GM12872 (cell line): Measurements from ENCODE around the gene C1orf226.

Experiments
- CTCF ChIP-seq: IDR thresholded peaks from 3 replicates; pipeline ENCODE4 v1.5.1; 2011; ENCODE audit warnings: low read depth, mild to moderate bottlenecking, low read length, moderate library complexity; ENCODE audit not compliant: insufficient read depth

C1orf226 gene

GRCh38 chr1:162386292-162387225 lies 5.0 kb downstream of the C1orf226 start:
- TF ChIP-seq CTCF: no peak

DNA sequence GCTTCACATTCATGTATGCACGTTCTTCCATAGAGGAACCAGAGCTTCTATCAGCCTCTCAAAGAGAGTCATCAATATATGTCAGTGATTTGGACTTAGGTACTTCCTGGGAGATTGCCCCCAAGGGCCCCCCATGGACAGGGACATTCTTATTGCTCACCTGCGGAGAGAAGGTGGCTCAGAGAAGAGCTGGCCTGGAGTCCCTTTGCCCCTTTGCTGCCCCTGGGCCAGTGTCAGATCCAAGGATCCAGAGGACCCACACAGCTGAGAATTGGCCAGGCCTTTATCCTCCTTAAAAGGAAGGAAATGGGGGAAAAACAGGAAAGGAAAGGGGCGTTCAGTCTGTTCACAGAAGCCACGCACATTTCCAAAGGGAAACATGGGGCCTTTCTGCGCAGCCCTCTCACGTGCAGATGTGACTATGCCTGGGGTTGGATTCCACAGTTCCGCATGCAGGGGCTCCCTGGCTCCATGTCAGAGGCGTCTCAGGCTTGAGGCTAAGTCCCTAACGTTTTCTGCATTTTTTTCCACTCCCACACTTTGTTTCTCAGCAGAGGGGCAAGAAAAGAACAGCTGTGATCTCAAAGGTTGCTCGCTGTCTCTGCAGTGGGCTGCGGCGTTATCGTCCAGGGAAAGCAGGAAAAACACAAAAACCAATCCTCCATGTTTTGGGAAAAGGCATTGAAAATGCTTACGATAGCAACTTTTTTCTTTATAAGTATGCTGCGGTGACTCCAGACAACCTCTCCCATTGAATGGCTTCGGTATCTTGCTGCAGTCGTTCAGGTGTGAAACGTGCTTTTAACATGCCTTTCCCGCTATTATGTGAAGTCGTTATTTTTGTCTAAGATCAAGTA lies 5.9 kb downstream of the C1orf226 start:
- TF ChIP-seq CTCF: no peak

- no peak for TF ChIP-seq CTCF
Measured at GRCh38 chr1:162388083-162388594, 6.6 kb downstream of the C1orf226 start.

DNA sequence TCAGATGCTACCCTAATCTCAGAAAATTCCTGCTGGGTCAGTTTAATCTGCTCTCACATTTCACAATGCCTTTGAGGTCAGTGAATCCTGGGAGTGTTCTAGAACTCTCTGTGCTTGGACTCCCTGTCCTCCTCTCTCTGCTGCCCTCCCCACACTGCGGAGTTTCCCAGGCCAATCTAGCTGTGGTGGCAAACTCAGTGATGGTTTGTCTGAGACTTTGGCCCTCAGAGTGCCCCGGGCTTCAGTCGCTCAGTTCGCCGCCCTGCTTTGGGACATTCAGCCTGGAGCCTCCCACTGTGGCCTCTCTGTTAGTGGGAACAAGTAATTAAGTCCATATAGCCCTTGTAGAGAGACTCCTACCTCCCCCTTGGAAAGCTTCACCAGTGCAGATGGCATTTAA lies 7.1 kb downstream of the C1orf226 start:
- no peak for TF ChIP-seq CTCF

DNA sequence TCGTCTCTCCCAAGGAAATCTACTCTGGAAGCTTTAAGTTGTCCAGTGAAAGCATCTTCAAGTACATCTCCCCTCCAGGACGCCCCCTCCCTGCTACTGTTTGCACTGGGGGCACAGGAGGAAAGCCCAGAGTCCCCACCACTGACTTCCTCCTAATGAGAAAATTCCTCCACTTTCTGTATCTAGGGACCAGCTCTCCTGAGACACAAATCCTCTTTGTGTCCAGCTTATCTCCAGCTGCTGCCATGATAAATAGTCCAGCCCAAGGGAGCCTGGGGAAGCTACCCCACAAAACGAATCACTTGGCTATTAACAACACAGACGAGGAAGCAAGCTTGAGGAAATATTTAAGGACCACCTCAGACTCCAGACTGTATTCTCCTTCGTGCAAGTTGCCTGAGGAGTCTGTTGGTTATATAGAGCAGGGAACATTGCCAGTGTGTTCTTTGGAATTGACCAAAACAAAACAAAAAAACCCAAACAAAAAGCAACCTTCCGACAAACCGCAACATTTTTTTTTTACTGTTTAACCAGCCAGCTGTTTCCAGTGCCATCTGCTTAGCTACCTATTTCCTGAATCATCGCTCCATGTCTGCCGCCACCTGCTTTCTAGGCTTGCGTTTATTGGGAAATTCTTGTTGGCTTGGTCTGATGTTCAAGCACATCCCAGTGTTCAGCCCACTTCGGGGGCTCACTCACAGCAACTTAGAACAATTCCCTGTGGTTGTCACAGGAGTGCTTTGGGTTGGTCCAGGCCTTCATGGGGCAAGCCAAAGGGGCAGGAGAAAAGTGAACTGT lies 7.7 kb downstream of the C1orf226 start:
- TF ChIP-seq CTCF: no peak

DNA sequence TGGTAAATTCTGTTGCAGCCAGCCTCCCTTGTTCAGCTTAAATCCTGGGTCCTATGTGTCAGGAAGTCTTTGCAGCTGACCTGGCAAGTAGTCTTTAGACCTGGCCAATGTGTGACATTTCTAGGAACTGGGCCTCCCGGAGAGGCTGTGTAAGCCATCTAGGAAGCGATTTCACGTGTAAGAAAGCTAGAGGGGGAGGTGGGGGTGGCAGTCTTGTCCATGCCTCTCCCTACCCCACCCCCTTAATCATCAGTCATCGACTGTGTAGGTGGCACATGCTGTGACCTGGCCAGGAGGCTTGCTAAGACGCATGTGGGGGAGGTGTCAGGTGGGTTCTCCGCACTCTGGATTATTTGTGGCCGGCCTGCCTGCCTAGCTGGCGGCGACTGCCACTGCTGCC lies 8.4 kb downstream of the C1orf226 start:
- no peak for TF ChIP-seq CTCF
